GM12878 (cell line): ENCODE measurements around the gene LAMA5. TPM values are rescaled to one million over a fixed set of nuclear protein-coding genes. Genes with fewer than 3 reads are reported as not detected.

ENCODE experiments used
- CREB1 ChIP-seq: IDR thresholded peaks from 2 replicates; pipeline ENCODE4 v1.6.1; 2012; ENCODE audit warnings: low read depth, mild to moderate bottlenecking, inconsistent platforms
- HDAC2 ChIP-seq: fragments of 200-600 bp; sonication (generic); IDR thresholded peaks from 2 replicates; pipeline ENCODE4 v1.6.1; 2017
- HDAC6 ChIP-seq: fragments of 200-600 bp; sonication (generic); IDR thresholded peaks from one replicate; pipeline ENCODE4 v1.8.0; 2017; ENCODE audit warnings: antibody characterized with exemption; ENCODE audit not compliant: unreplicated experiment
- RELA ChIP-seq: fragments of 450-650 bp; IDR thresholded peaks from 2 replicates; pipeline ENCODE4 v1.8.0; 2014; ENCODE audit warnings: borderline replicate concordance; ENCODE audit not compliant: partially characterized antibody
- SIN3A ChIP-seq: IDR thresholded peaks from 2 replicates; pipeline ENCODE4 v1.6.1; 2012; ENCODE audit warnings: low read depth, low read length, improper control_type of control experiment
- SIX5 ChIP-seq: IDR thresholded peaks from 2 replicates; pipeline ENCODE4 v1.6.1; 2011; ENCODE audit warnings: mild to moderate bottlenecking, low read depth, low read length, moderate library complexity; ENCODE audit not compliant: severe bottlenecking
- ZBTB11 ChIP-seq: fragments of 450-650 bp; formaldehyde crosslinking; IDR thresholded peaks from 2 replicates; pipeline ENCODE4 v1.5.0; 2022; ENCODE audit warnings: mild to moderate bottlenecking, missing genetic modification characterization
- polyA plus RNA-seq, 11 experiments: library from polyadenylated mRNA; depleted of rRNA in 4 of 11; unstranded in 6 of 11; stranded (reverse) in 5 of 11; fragments of >200 nt; fragmentation: Nextera tagmentation in 4 of 11; fragmentation: Illumina TruSeq in 1 of 11; extraction: Ambion mirVana in 4 of 11; extraction: Trizol in 1 of 11; gene quantifications; 1 replicate in 1 of 11; 2 replicates in 10 of 11; pipeline versions ENCODE4 v1.2.1 to v1.2.3, GENCODE V29; 2011 to 2016; ENCODE audit warnings: inconsistent platforms in 2 of 11, missing spikeins in 2 of 11, low read depth in 1 of 11
- total RNA-seq, 4 experiments: library from RNA; depleted of rRNA in 3 of 4; stranded (reverse); fragments of >200 nt in 3 of 4; fragmentation: Illumina TruSeq in 1 of 4; extraction: Trizol in 1 of 4; gene quantifications; 2 replicates each; pipeline versions ENCODE4 v1.2.1 to v1.2.3, GENCODE V29; 2013 to 2021

Gene LAMA5
- total and polyA plus RNA-seq, 10 of the 15 experiments (the other 5 are each of a cell fraction or from before 2014, with no cell fraction given): 0.09 to 3.1 (median 1.6) TPM; not detected in 3

GRCh38 chr20:62376112-62377063 is 9.3 kb upstream of the LAMA5 start (continued):
- TF ChIP-seq CREB1 (no peak), RELA (no peak), ZBTB11 (CRISPR knock-in tag) (no peak), HDAC2 (no peak), SIN3A (no peak), SIX5 (no peak), HDAC6 (no peak)
- TF ChIP-seq, all 136 proteins: peak for 0
